ENCODE data around the gene WWOX. TPM values are rescaled to one million over a fixed set of nuclear protein-coding genes. Genes with fewer than 3 reads are reported as not detected.

WWOX gene
- total and polyA plus RNA-seq, 3 donors from 2014 or later, result 20.6 to 76.7 (median 64.1) TPM

- H3K36me3 ChIP-seq (ENCODE audit: low read depth, missing control alignments), result no peaks in the 10 kb centered on the region
- intact Hi-C loops (cut with DNase I; ENCODE audit: low total_unique reads), result no loop called here
- no peak overlapping the region for H3K27ac ChIP-seq
- no peak for DNase-seq
- no peaks in the 10 kb centered on the region for H3K9me3 ChIP-seq
- WGBS, 2 donors, result 81 to 86% methylated on average over 6 of the region's 6 CpGs
- no peaks in the 10 kb centered on the region for H3K27me3 ChIP-seq
- TF ChIP-seq CTCF (IDR thresholded peaks at IDR 0.05) (no peak), POLR2A (IDR thresholded peaks at IDR 0.05) (no peak)
- H3K4me1 ChIP-seq, result no peaks in the 10 kb centered on the region
- no peak overlapping the region for H3K4me3 ChIP-seq
Measured at GRCh38 chr16:79175286-79176057, 1076.0 kb downstream of the WWOX start.

DNA sequence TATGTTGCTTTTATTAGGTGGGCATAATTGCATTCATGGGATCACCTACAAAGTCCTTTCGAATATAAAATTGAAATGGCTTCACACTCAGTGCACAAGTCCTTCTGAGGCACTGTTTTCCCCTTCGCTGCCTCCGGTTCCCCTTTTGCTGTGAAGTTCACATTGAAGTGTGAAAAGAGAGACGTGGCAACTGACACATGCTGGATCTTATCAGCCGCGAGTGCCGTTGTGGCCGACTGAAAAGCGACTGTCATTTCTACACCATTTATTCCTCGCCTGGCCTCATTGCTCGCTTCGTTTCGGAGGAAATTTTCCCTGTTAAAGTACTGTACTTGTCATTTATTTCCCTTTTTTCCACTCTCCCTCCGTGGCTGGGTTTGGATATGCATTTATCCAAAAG lies 1077.6 kb downstream of the WWOX start:
- no peak overlapping the region for H3K27ac ChIP-seq
- no peaks in the 10 kb centered on the region for H3K27me3 ChIP-seq
- intact Hi-C loops (cut with DNase I; ENCODE audit: low total_unique reads), result no loop called here
- H3K4me1 ChIP-seq, result no peaks in the 10 kb centered on the region
- TF ChIP-seq POLR2A (IDR thresholded peaks at IDR 0.05) (no peak), CTCF (IDR thresholded peaks at IDR 0.05) (no peak)
- no peaks in the 10 kb centered on the region for H3K9me3 ChIP-seq
- no peaks in the 10 kb centered on the region for H3K36me3 ChIP-seq (ENCODE audit: low read depth, missing control alignments)
- H3K4me3 ChIP-seq, result no peak overlapping the region
- WGBS, 2 donors, result 76 to 91% methylated on average over 14 of the region's 14 CpGs
- no peak for DNase-seq

- 83 to 95% methylated on average over 3 of the region's 3 CpGs for WGBS, 2 donors
- Histone ChIP-seq H3K27ac (no peak overlapping the region), H3K27me3 (no peaks in the 10 kb centered on the region), H3K4me3 (no peak overlapping the region), H3K36me3 (ENCODE audit: low read depth, missing control alignments) (no peaks in the 10 kb centered on the region), H3K4me1 (peaks cover 8% of the 10 kb centered on the region), H3K9me3 (no peaks in the 10 kb centered on the region)
- DNase-seq, result no peak
- TF ChIP-seq CTCF (IDR thresholded peaks at IDR 0.05) (no peak), POLR2A (IDR thresholded peaks at IDR 0.05) (no peak)
- intact Hi-C loops (cut with DNase I; ENCODE audit: low total_unique reads), result no loop called here
Measured at GRCh38 chr16:79181419-79181818, 1082.0 kb downstream of the WWOX start.

GRCh38 chr16:79182616-79183015 lies 1083.2 kb downstream of the WWOX start:
- H3K27ac ChIP-seq, result no peak overlapping the region
- no peaks in the 10 kb centered on the region for H3K27me3 ChIP-seq
- H3K36me3 ChIP-seq (ENCODE audit: low read depth, missing control alignments), result no peaks in the 10 kb centered on the region
- H3K4me3 ChIP-seq, result no peak overlapping the region
- intact Hi-C loops (cut with DNase I; ENCODE audit: low total_unique reads), result no loop called here
- DNase-seq, result no peak
- WGBS, 2 donors, result 76 to 80% methylated on average over 6 of the region's 6 CpGs
- no peak for TF ChIP-seq CTCF (IDR thresholded peaks at IDR 0.05)
- no peak for TF ChIP-seq POLR2A (IDR thresholded peaks at IDR 0.05)
- H3K4me1 ChIP-seq, result peaks cover 9% of the 10 kb centered on the region
- H3K9me3 ChIP-seq, result no peaks in the 10 kb centered on the region

DNA sequence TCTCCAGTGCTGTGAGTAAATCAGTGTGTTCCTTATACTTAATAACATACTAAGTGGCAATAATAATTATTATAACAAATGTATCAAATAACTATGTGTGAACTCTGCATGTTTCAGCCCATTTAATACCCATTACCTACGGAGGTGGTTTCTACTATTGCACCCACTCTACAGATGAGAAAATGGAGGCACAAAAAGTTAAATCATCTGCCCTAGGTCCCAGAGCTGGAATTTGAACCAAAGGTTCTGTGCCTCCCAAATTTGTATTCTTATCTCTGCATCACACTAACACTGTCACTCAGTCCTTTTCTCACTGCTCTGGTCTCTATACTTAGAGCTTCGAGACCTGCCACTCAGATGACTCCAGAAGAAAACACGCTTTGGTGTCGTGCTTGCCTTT lies 1084.1 kb downstream of the WWOX start:
- no peaks in the 10 kb centered on the region for H3K27me3 ChIP-seq
- H3K4me3 ChIP-seq, result no peak overlapping the region
- no peak overlapping the region for H3K27ac ChIP-seq
- TF ChIP-seq CTCF (IDR thresholded peaks at IDR 0.05) (no peak), POLR2A (IDR thresholded peaks at IDR 0.05) (no peak)
- H3K4me1 ChIP-seq, result peaks cover 9% of the 10 kb centered on the region
- H3K36me3 ChIP-seq (ENCODE audit: low read depth, missing control alignments), result no peaks in the 10 kb centered on the region
- WGBS, 2 donors, result 88 to 92% methylated on average over 4 of the region's 4 CpGs
- H3K9me3 ChIP-seq, result no peaks in the 10 kb centered on the region
- intact Hi-C loops (cut with DNase I; ENCODE audit: low total_unique reads), result no loop called here
- no peak for DNase-seq
